Smooth muscle cell of trachea (primary cell): ENCODE data around the gene GLI1. TPM values are rescaled to one million over a fixed set of nuclear protein-coding genes. Genes with fewer than 3 reads are reported as not detected.

ENCODE experiments used
- total RNA-seq: library from RNA; depleted of rRNA; stranded (reverse); fragments of >200 nt; gene quantifications from 2 replicates; pipeline ENCODE4 v1.2.1, GENCODE V29; 2014

Gene GLI1
- total RNA-seq, result 1.2 and 1.6 TPM in 2 replicates

DNA sequence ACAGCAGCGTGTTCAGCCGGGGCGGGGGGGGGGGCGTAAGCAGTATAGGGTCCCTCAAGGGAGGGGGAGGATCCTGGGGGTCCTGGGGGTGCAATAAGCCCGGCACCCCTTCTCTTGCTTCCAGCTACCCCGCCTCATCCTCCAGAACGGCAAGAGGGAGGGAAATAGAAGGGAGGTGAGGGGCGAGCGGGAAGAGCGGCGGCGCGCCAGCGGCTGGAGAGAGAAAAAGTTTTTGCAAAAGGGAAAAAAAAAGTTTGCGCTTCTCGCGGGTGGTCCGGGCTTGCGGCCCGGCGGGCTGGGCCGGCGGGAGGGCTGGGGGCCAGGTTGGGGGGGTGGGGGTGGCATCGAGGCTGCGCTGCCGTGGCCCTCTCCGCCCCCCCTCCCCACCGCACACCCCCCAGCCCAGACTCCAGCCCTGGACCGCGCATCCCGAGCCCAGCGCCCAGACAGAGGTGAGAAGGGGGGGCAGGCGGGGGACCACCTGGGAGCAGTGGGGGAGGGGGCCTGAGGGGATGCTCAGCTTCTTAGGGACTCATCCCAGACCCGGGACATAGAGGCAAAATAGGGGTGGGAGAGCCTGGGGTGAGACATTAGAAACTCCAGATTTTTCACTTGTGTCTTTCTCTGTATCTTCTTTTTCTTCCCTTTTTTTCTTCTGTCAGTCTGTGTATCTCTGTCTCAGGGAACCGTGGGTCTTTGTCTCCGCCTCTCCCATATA is at the start of gene GLI1:
Gene GLI1 (plus strand): TSS at position 36 of the 718 bp plus-strand sequence. CDS start 3,907 bp downstream, outside the sequence.

DNA sequence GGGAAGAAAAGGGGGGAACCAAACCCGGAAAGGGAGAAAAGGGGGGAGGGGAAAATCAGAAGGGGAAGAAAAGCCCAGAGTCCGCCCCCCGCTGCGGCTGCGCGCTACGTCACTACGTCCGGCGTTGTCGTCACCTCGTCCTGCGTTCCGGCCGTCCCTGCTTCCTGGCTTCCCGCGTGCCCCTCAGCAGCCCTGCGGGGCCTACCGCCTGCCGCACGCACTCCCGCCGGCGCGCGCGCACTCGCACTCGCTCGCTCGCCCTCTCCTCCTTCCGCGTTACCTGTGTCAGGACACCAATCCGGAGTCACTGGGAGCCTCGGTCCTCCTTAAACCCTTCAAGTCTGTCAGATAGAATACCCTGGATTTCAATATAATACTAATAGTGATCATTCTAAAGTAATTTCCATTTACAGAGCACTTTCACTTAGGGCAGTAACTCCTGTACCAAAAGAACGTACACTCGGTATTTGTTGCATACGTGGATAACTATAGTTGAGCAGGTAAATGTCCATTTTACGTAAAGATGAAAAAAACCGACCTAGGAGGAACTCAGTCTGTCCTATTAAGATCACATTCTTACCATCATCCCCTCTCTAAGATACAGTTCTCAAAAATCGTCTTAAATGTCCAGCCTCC is 28.5 kb upstream of the GLI1 start, which contains the start of gene R3HDM2:
Gene R3HDM2 (minus strand): TSS at position 113 of the 636 bp plus-strand sequence. CDS start 120,615 bp downstream, outside the sequence.

DNA sequence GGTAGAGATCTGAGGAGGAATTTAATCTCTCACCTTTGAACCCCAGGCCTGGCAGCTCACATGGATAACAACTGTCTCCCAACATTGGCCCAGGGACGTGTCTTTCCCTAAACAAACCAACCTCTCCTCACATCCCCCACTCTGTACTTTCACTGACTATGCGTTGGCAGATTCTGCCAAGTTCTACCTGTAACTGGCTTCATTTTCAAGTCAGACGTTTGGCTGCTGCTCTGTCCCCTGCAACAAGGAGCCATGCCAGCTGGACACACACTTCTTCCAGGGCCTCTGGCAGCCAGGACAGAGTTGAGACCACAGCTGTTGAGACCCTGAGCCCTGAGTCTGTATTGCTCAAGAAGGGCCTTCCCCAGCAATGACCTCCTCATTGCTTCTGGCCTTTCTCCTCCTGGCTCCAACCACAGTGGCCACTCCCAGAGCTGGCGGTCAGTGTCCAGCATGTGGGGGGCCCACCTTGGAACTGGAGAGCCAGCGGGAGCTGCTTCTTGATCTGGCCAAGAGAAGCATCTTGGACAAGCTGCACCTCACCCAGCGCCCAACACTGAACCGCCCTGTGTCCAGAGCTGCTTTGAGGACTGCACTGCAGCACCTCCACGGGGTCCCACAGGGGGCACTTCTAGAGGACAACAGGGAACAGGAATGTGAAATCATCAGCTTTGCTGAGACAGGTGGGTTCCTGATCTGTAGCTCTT is 24.9 kb upstream of the GLI1 start, which contains the start of gene INHBC:
Gene INHBC (plus strand): TSS at position 268 of the 707 bp plus-strand sequence. CDS start 103 bp downstream, at position 371.

DNA sequence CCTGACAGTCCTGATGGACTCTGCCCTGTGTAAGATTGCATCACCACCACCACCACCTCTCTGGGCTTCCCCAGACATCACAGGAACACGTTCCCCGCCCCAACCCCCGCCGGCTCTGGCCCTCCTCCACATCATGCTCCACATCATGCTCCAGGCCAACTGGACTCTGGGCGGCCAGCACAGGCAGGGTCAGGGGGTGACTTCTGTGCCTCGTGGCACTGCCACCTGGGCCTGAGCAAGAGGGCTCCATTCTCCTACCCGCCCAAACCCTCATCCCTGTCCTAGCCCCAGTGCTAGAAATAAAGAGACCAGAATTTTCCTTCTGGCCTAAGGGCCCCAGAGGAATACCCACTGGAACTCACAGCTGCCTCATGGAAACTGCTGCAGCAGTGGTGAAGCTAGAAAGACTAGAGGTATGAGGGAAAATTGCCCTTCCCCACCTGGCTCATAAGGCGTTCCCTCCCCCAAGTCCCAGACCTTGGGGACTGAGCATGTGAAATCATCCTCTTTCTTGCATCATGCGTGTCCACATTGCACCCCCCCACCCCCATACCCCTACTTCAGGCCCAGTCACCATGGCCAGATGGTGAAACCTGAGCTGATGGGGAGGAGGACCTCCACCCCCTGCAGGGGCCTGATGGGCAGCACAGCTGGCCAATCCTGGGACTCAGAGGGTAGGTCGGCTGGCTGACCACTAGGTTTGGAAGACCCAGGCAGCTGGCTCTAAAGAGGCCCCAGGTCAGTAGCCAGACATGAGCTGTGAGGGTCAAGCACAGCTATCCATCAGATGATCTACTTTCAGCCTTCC is 4.8 kb upstream of the GLI1 start, which contains the start of gene INHBE:
Gene INHBE (plus strand): TSS at position 742 of the 808 bp plus-strand sequence. CDS start 230 bp downstream, outside the sequence.

DNA sequence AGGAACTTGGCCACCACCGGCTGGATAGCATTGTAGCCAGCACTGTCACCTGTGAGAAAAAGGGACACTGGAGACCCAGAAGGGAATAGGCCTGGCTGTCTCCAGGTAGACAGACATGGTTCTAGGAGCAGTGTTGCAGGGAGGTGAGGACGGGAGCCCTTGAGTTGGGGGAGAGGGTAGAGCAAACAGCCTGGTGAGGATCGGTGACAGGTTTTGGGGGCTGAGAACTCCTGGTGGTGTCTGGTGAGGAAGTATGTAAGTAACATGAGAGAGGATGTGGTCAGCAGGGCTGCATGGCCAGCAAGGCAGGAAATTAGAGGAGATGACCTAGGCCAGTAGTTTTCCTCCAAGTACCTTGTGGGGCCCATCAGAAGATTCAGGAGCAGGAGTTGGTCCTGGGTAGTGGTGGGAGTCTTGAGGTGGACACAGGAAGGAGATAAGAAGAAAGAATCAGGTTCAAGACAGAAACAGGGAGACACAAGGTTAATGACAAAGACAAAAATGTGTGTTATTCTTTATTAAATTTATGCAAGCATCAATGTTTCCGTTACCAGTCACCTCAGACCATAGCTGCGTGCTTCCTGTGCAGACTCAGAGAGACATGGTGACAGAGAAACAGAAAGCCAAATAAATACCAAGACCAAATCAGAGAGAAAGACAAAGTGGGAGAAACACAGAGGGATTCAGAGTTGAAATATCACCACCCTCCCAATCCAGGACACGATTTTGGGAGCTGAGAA is 20.0 kb downstream of the GLI1 start, which contains the start of gene ARHGAP9:
Gene ARHGAP9 (minus strand): TSS at position 491 of the 740 bp plus-strand sequence. CDS start 460 bp downstream, at position 31.

DNA sequence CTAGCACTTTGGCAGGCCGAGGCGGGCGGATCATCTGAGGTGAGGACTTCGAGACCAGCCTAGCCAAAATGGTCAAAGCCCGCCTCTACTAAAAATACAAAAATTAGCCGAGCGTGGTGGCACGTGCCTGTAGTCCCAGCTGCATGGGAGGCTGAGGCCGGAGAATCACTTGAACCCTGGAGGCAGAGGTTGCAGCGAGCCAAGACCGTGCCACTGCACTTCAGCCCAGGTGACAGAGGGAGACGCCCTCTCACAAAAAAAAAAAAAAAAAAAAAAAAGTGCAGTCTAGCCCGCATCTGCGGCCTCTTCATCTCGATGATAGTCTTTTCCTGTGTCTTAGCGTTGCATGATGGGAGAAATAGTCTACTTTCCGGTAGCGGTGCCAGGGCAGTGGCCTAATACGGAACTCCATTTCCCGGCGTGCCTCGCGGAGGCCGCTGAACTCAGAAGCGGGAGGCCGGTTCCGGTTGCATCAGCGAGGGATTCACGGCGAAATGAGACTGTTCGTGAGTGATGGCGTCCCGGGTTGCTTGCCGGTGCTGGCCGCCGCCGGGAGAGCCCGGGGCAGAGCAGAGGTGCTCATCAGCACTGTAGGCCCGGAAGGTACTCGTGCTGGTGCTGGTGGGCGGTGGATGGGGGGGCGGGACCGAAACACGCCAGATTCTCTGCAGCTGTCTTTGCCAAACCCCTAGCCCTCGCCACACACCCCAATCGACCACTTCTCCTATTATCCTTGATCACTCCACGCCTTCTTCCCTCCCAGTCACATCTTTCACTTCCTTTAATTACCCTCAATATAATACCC is 28.2 kb downstream of the GLI1 start, which contains the start of gene MARS1:
Gene MARS1 (plus strand): TSS at position 472 of the 805 bp plus-strand sequence. CDS start 23 bp downstream, at position 495.

DNA sequence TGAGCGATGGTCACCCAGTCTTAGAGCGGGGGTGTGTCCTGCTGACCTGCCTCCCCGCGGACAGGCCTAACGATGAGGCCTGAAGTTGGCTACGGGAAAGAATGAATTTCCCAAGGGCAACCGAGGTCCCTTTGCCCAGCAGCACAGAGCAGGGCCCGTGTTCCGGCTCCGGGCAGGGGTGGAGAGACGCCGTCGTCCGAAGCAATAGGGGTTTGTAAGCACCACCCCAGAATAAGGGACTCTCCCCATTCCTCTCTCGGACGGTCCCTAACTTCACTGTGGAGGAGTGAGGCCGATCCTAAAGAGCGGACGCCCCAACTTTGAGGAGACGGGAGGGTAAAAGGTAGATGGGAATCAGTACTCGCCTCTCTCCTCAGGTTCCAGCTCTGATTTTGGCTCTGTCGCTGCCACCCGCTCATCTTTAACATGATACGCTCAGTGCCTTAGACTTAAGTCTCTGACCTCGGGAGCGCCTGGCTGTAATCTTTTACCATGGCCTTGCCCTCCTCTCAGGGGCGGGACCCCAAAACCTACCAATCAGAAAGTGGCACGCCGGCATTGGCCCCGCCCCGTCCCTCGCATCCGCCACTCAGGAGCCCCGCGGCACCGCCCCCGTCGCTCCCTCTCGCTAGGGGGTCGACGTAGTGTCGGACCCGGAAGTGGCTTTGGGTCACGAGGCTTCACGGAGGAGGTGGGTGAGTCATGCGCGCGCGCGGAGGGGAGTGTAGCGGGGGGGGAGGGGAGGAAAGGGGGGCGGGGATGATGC is 60.7 kb downstream of the GLI1 start, which contains the start of gene DDIT3:
Gene DDIT3 (minus strand): TSS at position 462 of the 766 bp plus-strand sequence. CDS start 3,108 bp downstream, outside the sequence.

Other genes with a start within 250 kb of the GLI1 start
- 3.2 and 3.5 TPM in 2 replicates for gene NXPH4, start 243.0 kb upstream of the GLI1 start, total RNA-seq
- 200 and 211 TPM in 2 replicates for gene SHMT2, start 230.1 kb upstream of the GLI1 start, total RNA-seq
- gene STAC3, start 208.6 kb upstream of the GLI1 start, total RNA-seq, result 1.3 TPM in 1 of 2 replicates, not detected in the other
- 15.7 and 23.7 TPM in 2 replicates for gene R3HDM2, start 28.7 kb upstream of the GLI1 start, total RNA-seq
- gene INHBC, start 25.0 kb upstream of the GLI1 start, total RNA-seq, result not detected in 2 replicates
- 2.6 and 3.8 TPM in 2 replicates for gene INHBE, start 4.5 kb upstream of the GLI1 start, total RNA-seq
- gene ARHGAP9, start 20.1 kb downstream of the GLI1 start, total RNA-seq, result not detected in 2 replicates
- gene MARS1, start 28.3 kb downstream of the GLI1 start, total RNA-seq, result 113 and 126 TPM in 2 replicates
- gene DDIT3, start 60.7 kb downstream of the GLI1 start, total RNA-seq, result 57.2 and 89.6 TPM in 2 replicates
- 7.4 and 10.6 TPM in 2 replicates for gene MBD6, start 63.0 kb downstream of the GLI1 start, total RNA-seq
- gene DCTN2, start 87.4 kb downstream of the GLI1 start, total RNA-seq, result 139 and 156 TPM in 2 replicates
- gene KIF5A, start 90.3 kb downstream of the GLI1 start, total RNA-seq, result 0.44 and 0.66 TPM in 2 replicates
- gene PIP4K2C, start 131.4 kb downstream of the GLI1 start, total RNA-seq, result 17.0 and 20.2 TPM in 2 replicates
- gene DTX3, start 145.0 kb downstream of the GLI1 start, total RNA-seq, result 16.9 and 25.0 TPM in 2 replicates
- gene ARHGEF25, start 151.7 kb downstream of the GLI1 start, total RNA-seq, result 24.4 and 51.1 TPM in 2 replicates
- gene B4GALNT1, start 173.4 kb downstream of the GLI1 start, total RNA-seq, result 0.58 and 1.3 TPM in 2 replicates
- gene OS9, start 234.3 kb downstream of the GLI1 start, total RNA-seq, result 283 and 289 TPM in 2 replicates